Measurements from ENCODE around the gene ATAD3C.
A peak's percentile ranks its signal among the peaks of the same experiment; 100 is the strongest.
"Not testable (repeated sequence)": the region's sequence is repeated elsewhere in the genome, so short reads cannot be mapped to it uniquely, and the experiment has no call there.

The ATAD3C gene, protein sequence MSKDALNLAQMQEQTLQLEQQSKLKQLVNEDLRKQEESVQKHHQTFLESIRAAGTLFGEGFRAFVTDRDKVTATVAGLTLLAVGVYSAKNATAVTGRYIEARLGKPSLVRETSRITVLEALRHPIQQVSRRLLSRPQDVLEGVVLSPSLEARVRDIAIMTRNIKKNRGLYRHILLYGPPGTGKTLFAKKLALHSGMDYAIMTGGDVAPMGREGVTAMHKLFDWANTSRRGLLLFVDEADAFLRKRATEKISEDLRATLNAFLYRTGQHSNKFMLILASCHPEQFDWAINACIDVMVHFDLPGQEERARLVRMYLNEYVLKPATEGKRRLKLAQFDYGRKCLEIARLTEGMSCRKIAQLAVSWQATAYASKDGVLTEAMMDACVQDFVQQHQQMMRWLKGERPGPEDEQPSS

DNA sequence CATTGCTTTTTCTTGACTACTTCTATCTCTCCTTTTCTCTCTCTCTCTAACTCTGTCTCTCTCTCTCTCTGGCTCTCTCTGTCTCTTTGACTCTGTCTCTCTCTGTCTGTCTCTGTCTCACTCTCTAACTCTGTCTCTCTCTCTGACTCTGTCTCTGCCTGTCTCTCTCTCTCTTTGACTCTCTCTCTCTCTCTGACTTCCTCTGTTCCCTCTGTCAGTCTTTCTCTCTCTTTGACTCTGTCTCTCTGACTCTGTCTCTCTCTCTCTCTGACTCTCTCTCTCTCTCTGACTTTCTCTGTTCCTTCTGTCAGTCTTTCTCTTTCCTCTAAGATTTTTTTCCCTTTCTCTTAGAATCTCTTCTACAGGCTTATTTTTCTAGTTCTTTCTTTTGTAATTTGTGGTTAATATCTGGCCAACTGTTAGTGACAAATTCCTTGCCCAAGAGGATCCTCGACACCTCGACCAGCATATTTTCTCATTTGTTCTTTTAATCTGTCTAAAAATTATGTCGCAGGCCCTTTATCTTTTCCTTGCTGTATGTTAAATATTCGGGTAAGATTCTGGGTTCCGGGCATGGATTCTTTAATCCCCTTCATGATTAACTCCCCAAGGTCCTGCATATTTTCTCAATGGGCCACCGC is at the start of gene ATAD3C:
Gene ATAD3C (plus strand): TSS at position 591 of the 641 bp plus-strand sequence. CDS start 995 bp downstream, outside the sequence.
- no peak for DNase-seq (ENCODE audit: low read depth)

GRCh38 chr1:1399872-1400575 is 49.5 kb upstream of the ATAD3C start:
- no peak for DNase-seq (ENCODE audit: low read depth)

DNA sequence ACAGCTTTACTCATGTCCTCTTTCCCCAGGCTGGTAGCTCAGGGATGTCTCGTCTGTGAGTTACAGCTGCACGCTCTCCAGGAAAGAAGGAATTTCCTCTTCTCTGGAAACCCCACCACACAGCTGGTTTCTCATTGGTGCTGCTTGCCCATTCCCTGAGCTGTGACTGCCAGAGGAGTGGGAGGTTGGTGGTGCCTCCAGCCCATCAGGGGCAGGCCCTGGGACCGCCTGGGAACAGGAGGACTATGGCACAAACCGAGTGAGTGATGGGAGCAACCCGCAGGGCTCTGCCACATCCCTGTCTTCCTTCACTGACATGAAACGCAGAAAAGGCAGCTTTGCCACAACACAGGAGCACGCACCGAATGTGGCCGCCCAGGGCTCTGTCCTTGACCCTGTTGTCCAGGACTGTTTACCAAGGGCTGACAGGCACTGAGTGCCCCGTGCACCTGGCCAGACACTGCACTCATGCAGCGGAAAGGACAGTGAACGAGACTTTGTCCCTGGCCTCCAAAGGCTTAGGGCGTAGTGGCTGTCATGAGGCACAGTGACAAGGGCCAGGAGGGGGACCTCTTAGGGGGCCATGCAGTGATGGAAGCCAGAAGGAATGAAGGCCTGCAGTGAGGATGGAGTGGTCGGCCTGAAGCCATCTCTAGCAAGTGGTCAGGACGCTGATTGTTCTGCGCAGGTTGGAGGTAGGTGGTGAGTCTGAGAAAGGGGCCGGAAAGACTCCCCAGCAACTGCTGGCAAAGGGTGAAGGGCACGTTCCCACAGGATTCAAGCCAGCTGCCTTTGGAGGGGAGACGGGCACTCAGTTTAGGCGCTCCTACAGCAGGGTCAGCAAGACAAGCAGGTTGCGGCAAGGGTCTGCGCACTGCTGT is 48.7 kb upstream of the ATAD3C start:
- no peak for DNase-seq (ENCODE audit: low read depth)

DNA sequence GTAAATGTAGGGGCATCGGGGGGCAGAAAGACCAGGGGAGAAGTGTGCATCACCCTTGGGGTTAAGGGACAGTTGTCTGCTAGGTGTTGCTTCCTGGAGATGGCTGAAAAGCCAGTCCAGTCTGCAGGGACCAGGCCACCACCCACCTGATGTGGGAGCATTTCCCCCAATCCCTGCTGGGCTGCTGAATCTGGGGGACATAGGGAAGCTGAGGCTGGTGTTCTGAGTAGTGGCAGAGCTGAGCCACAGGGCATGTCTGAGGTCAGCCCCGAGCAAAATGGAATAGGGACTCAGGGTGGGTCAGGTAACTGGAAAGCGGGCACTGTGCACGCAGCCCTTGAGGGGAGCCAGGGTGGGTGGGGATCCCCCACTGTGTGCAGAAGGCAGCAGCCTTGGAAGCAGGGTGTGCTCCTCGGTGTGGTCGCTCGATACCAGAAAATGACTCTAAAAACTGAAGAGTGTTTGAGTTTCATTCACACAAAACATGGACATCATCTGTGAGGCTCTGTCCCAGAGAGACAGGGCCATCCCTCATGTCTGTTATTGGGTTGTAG is 48.0 kb upstream of the ATAD3C start:
- DNase-seq (ENCODE audit: low read depth) = no peak

DNA sequence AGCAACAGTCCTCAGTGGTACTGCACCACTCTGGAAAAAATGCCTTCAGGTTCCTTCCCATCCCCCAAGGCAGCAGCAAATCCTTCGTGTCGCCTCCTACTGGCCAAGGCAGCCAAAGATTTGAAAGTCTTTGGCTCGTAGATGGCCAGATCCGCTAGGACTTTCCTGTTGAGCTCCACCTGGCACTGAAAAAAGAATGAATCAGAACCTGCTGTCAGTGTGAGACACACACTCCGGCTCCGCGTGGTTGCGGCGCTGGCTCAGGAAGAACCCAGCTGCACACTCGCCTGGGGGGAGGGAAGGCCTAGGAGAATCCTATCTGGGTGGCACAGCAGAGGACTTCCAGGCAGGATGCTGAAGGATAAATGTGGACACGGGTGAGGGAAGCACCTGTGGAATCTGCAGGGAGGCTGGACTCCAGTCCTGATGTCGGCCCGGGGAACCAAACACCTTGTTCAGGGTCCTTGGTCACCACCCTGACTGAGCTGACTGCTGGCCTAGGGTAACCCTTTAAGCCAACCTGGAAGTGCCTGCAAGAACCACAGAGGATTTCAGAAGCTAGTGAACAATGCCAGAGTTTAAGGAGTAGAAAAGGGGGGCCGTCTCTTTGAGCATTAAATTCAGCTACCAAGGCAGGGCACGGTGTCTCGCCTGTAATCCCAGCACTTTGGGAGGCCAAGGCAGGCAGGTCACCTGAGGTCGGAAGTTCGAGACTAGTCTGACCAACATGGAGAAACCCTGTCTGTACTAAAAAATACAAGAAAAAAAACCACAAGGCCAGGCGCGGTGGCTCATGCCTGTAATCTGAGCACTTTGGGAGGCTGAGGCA is 47.2 kb upstream of the ATAD3C start:
- DNase-seq (ENCODE audit: low read depth) = peak; percentile 47

- not testable (repeated sequence) for DNase-seq (ENCODE audit: low read depth)
Observed at GRCh38 chr1:1402901-1403392, 46.5 kb upstream of the ATAD3C start.

- no peak for DNase-seq (ENCODE audit: low read depth)
Observed at GRCh38 chr1:1403653-1404052, 45.8 kb upstream of the ATAD3C start.

GRCh38 chr1:1406101-1406820 is 43.2 kb upstream of the ATAD3C start:
- no peak for DNase-seq (ENCODE audit: low read depth)

DNA sequence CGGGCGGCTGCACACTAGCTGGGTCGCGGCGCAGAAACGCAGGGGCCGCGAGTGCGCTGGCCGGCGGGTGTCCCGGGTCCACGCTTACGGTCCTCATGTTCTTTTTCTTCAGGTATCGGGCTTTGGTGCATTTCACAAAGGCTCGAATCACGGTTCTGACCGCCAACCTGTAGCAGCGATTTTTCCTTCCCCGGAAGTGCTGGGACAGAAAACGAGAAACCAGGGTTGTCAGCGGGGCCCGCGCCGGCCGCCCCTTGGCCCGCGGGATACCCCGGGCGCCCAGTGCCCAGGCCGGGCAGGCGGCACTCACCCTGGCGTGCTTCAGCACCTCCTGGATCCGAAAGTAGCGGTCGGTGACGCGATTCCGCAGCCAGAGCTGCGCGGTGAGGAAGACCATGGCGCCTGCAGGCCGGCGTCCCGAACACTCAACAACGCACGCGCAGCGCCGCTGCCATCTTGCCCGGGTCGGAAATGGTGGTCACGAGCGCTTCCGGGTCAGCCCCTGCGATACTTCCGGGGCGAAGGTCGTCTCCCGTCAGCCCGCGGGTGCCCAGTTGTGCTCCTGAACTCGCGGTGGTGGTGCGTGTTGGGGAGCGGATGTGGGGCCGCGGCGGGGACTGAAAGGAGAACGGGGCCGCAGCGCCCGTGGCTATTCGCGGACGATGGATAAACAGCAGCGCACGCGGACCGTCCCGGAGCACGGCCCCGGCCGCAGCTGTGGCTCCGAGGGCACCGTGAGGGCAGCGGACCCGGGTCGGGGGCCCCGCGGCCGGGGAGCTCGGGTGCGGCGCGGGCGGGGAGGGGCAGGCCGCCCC is 42.5 kb upstream of the ATAD3C start, which contains the start of gene MRPL20:
Gene MRPL20 (minus strand): TSS at position 473 of the 815 bp plus-strand sequence. CDS start 76 bp downstream, at position 397.
- DNase-seq (ENCODE audit: low read depth) = peak; percentile 75

DNA sequence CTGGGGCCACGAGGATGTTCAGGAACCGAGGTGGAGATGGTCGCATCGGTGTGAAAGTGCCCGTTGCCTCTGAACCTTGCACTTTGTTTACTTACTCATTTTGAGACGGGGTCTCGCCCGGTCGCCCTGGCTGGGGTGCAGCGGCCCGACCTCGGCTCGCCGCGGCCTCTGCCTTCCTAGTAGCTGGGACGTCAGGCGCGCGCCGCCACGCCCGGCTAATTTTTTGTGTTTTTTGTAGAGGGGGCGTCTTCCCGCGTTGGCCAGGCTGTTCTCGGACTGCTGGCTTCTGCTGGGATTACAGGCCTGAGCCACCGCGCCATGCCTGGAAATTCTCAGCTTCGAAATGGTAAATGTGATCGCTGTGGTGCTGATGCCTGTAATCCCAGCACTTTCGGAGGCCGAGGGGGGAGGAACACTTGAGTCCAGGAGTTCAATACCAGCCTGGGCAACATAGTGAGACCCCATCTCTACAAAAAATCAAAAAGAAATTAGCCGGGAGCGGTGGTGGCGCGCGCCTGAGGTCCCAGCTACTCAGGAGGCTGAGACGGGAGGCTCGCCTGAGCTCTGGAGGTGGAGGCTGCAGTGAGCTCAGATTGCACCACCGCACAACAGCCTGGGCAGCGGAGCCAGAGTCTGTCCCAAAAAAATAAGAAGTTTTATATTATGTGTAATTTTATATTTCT is 41.7 kb upstream of the ATAD3C start:
- DNase-seq (ENCODE audit: low read depth) = no peak

DNA sequence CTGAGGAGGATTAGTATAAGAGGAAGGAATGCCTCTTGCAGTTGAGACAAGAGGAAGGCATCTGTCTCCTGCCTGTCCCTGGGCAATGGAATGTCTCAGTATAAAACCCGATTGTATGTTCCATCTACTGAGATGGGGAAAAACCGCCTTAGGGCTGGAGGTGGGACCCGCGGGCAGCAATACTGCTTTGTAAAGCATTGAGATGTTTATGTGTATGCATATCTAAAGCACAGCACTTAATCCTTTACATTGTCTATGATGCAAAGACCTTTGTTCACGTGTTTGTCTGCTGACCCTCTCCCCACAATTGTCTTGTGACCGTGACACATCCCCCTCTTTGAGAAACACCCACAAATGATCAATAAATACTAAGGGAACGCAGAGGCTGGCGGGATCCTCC is 39.3 kb upstream of the ATAD3C start:
- DNase-seq (ENCODE audit: low read depth) = not testable (repeated sequence)

- DNase-seq (ENCODE audit: low read depth) = no peak
Observed at GRCh38 chr1:1411626-1412025, 37.9 kb upstream of the ATAD3C start.

DNA sequence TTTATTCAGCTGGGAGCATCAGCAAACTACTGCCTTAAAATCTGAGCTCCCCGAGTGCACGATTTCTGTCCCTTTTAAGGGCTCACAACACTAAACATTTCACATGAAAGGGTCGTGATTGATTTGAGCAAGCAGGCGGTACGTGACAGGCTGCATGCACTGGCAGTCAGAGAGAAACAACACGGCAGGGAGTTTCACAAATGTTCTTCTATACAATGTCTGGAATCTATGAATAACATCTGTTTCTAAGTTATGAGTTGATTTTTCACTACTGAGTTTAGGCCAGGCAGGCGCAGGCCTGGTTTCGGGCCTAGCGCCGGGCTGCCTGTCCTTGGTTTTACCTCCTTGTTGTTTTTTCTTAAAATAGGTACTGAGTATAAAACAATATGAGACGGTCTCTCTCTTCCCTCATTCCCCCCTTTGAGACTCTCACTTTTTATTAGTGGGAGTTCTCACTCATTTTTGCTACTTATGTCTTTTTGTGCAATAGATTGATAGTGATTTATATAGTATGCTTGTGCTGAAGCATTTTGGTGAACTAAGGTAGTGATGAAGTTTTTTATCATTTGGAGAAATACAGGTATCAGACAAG is 37.1 kb upstream of the ATAD3C start:
- not testable (repeated sequence) for DNase-seq (ENCODE audit: low read depth)

- no peak for DNase-seq (ENCODE audit: low read depth)
Observed at GRCh38 chr1:1415751-1416150, 33.7 kb upstream of the ATAD3C start.

GRCh38 chr1:1417396-1417795 is 32.1 kb upstream of the ATAD3C start:
- not testable (repeated sequence) for DNase-seq (ENCODE audit: low read depth)

GRCh38 chr1:1417825-1418463 is 31.5 kb upstream of the ATAD3C start:
- not testable (repeated sequence) for DNase-seq (ENCODE audit: low read depth)

Data from fibroblast of the conjunctiva (primary cell).